Activated naive CD8-positive, alpha-beta T cell treated with anti-CD3 and anti-CD28 coated beads, Interleukin-2, amount 10 ng/mL, durations not matched to agents 7 days and 5 days (primary cell): ENCODE measurements around the gene TRIP13. TPM values are rescaled to one million over a fixed set of nuclear protein-coding genes. Genes with fewer than 3 reads are reported as not detected.
"Not testable (repeated sequence)": the region's sequence is repeated elsewhere in the genome, so short reads cannot be mapped to it uniquely, and the experiment has no call there.

Experiments
- ATAC-seq: fragments of 150-1000 bp; cut with Tn5 transposase; one replicate; pipeline ENCODE4 v1.10.0; 2021; ENCODE audit warnings: low read depth, moderate library complexity
- POLR2A ChIA-PET: fragments of 350-600 bp; sonication (Branson Sonifier 250); formaldehyde crosslinking; loops from one replicate; lab custom pipeline; 2021; ENCODE audit warnings: antibody characterized with exemption; lab: Charles Lee
- DNase-seq: peaks from one replicate; pipeline ENCODE4 v3.0.0; 2021
- H3K27ac Mint-ChIP-seq: one replicate; pipeline ENCODE4 v1.8.0; 2022; ENCODE audit warnings: mild to moderate bottlenecking, mixed read lengths
- H3K27me3 Mint-ChIP-seq: one replicate; pipeline ENCODE4 v1.8.0; 2022; ENCODE audit warnings: mild to moderate bottlenecking, moderate library complexity, mixed read lengths
- H3K36me3 Mint-ChIP-seq: one replicate; pipeline ENCODE4 v1.8.0; 2021; ENCODE audit warnings: mild to moderate bottlenecking, mixed read lengths
- H3K4me1 Mint-ChIP-seq: one replicate; pipeline ENCODE4 v1.8.0; 2021; ENCODE audit warnings: mixed read lengths
- H3K4me3 Mint-ChIP-seq: one replicate; pipeline ENCODE4 v1.8.0; 2022; ENCODE audit warnings: mild to moderate bottlenecking, moderate library complexity, mixed read lengths
- H3K9me3 Mint-ChIP-seq: one replicate; pipeline ENCODE4 v1.8.0; 2021; ENCODE audit warnings: mixed read lengths
- total RNA-seq, 2 experiments: library from RNA; stranded (reverse); gene quantifications; one replicate each; pipeline ENCODE4 v1.2.3, GENCODE V29; 2021

TRIP13 gene
- total RNA-seq, 2 experiments from 2014 or later: 18.3 to 20.9 TPM

GRCh38 chr5:916441-917293, 24.0 kb downstream of the TRIP13 start:
- ATAC-seq (no peak), DNase-seq (no peak)
- Mint-ChIP-seq H3K4me3 (no peak overlapping the region), H3K27me3 (no peaks in the 10 kb centered on the region), H3K36me3 (peaks cover 7% of the 10 kb centered on the region), H3K4me1 (no peaks in the 10 kb centered on the region), H3K9me3 (no peaks in the 10 kb centered on the region), H3K27ac (no peak overlapping the region)
- POLR2A ChIA-PET: no interaction called here

- H3K9me3 Mint-ChIP-seq, DNase-seq, H3K4me3 Mint-ChIP-seq, POLR2A ChIA-PET, H3K36me3 Mint-ChIP-seq, H3K27ac Mint-ChIP-seq, H3K27me3 Mint-ChIP-seq, ATAC-seq, H3K4me1 Mint-ChIP-seq: not testable (repeated sequence)
Observed at GRCh38 chr5:918717-919116, 26.0 kb downstream of the TRIP13 start.

- Mint-ChIP-seq H3K9me3 (no peaks in the 10 kb centered on the region), H3K4me1 (peaks cover 4% of the 10 kb centered on the region), H3K4me3 (no peak overlapping the region), H3K36me3 (peaks cover 2% of the 10 kb centered on the region), H3K27me3 (no peaks in the 10 kb centered on the region), H3K27ac (no peak overlapping the region)
- POLR2A ChIA-PET: no interaction called here
- ATAC-seq: no peak
- DNase-seq: no peak
Observed at GRCh38 chr5:919356-920000, 26.8 kb downstream of the TRIP13 start.

- ATAC-seq (no peak), DNase-seq (no peak)
- Mint-ChIP-seq H3K27ac (no peak overlapping the region), H3K4me1 (peaks cover 4% of the 10 kb centered on the region), H3K36me3 (peaks cover 2% of the 10 kb centered on the region), H3K9me3 (no peaks in the 10 kb centered on the region), H3K4me3 (no peak overlapping the region), H3K27me3 (peaks cover 6% of the 10 kb centered on the region)
- POLR2A ChIA-PET: no interaction called here
Observed at GRCh38 chr5:920321-920720, 27.6 kb downstream of the TRIP13 start.

GRCh38 chr5:921456-922435, 29.1 kb downstream of the TRIP13 start:
- peaks cover 4% of the 10 kb centered on the region for H3K4me1 Mint-ChIP-seq
- no peaks in the 10 kb centered on the region for H3K9me3 Mint-ChIP-seq
- POLR2A ChIA-PET: no interaction called here
- peaks cover 2% of the 10 kb centered on the region for H3K36me3 Mint-ChIP-seq
- H3K4me3 Mint-ChIP-seq: no peak overlapping the region
- ATAC-seq: no peak
- no peak overlapping the region for H3K27ac Mint-ChIP-seq
- H3K27me3 Mint-ChIP-seq: peaks cover 20% of the 10 kb centered on the region
- no peak for DNase-seq

- H3K27ac Mint-ChIP-seq: no peak overlapping the region
- ATAC-seq (no peak), DNase-seq (no peak)
- peaks cover 26% of the 10 kb centered on the region for H3K27me3 Mint-ChIP-seq
- H3K4me1 Mint-ChIP-seq: peaks cover 4% of the 10 kb centered on the region
- H3K9me3 Mint-ChIP-seq: no peaks in the 10 kb centered on the region
- POLR2A ChIA-PET: no interaction called here
- H3K4me3 Mint-ChIP-seq: no peak overlapping the region
- H3K36me3 Mint-ChIP-seq: peaks cover 2% of the 10 kb centered on the region
Observed at GRCh38 chr5:922436-923280, 30.0 kb downstream of the TRIP13 start.

- ATAC-seq (peak; percentile 92), DNase-seq (peak; percentile 84)
- H3K4me3 Mint-ChIP-seq: no peak overlapping the region
- peaks cover 4% of the 10 kb centered on the region for H3K4me1 Mint-ChIP-seq
- peaks cover 32% of the 10 kb centered on the region for H3K27me3 Mint-ChIP-seq
- POLR2A ChIA-PET: no interaction called here
- H3K27ac Mint-ChIP-seq: no peak overlapping the region
- peaks cover 4% of the 10 kb centered on the region for H3K36me3 Mint-ChIP-seq
- no peaks in the 10 kb centered on the region for H3K9me3 Mint-ChIP-seq
Observed at GRCh38 chr5:923281-923873, 30.7 kb downstream of the TRIP13 start.

GRCh38 chr5:926417-927171, 33.9 kb downstream of the TRIP13 start:
- peak; percentile 57 for ATAC-seq
- Mint-ChIP-seq H3K36me3 (peaks cover 3% of the 10 kb centered on the region), H3K9me3 (no peaks in the 10 kb centered on the region), H3K27ac (no peak overlapping the region), H3K4me1 (peaks cover 4% of the 10 kb centered on the region), H3K27me3 (peaks cover 32% of the 10 kb centered on the region), H3K4me3 (no peak overlapping the region)
- DNase-seq: peak; percentile 54
- POLR2A ChIA-PET: no interaction called here

GRCh38 chr5:927172-928015, 34.7 kb downstream of the TRIP13 start:
- peaks cover 32% of the 10 kb centered on the region for H3K27me3 Mint-ChIP-seq

GRCh38 chr5:929182-929581, 36.5 kb downstream of the TRIP13 start:
- H3K4me3 Mint-ChIP-seq, H3K4me1 Mint-ChIP-seq, ATAC-seq, H3K36me3 Mint-ChIP-seq, H3K27ac Mint-ChIP-seq, POLR2A ChIA-PET, DNase-seq, H3K9me3 Mint-ChIP-seq: not testable (repeated sequence)
- H3K27me3 Mint-ChIP-seq: peaks cover 32% of the 10 kb centered on the region

More at GRCh38 chr5:927172-928015, 34.7 kb downstream of the TRIP13 start:
- H3K4me3 Mint-ChIP-seq: peak overlapping the region; percentile 20
- H3K4me1 Mint-ChIP-seq: peaks cover 4% of the 10 kb centered on the region
- no peak for DNase-seq
- ATAC-seq: no peak
- POLR2A ChIA-PET: no interaction called here
- peaks cover 3% of the 10 kb centered on the region for H3K36me3 Mint-ChIP-seq
- no peak overlapping the region for H3K27ac Mint-ChIP-seq
- no peaks in the 10 kb centered on the region for H3K9me3 Mint-ChIP-seq

GRCh38 chr5:929596-929995, 36.9 kb downstream of the TRIP13 start:
- H3K9me3 Mint-ChIP-seq: no peaks in the 10 kb centered on the region
- peaks cover 3% of the 10 kb centered on the region for H3K36me3 Mint-ChIP-seq
- no peak for ATAC-seq
- no peak overlapping the region for H3K27ac Mint-ChIP-seq
- no peak overlapping the region for H3K4me3 Mint-ChIP-seq
- POLR2A ChIA-PET: no interaction called here
- H3K4me1 Mint-ChIP-seq: peaks cover 6% of the 10 kb centered on the region
- no peak for DNase-seq
- peaks cover 32% of the 10 kb centered on the region for H3K27me3 Mint-ChIP-seq
